ENCODE measurements around the gene SKI. TPM values are rescaled to one million over a fixed set of nuclear protein-coding genes. Genes with fewer than 3 reads are reported as not detected.

Gene SKI
- total and polyA plus RNA-seq, 2 of the 8 experiments (the other 6 are each of a cell fraction or from before 2014, with no cell fraction given), result 8.3 to 87.6 TPM

DNA sequence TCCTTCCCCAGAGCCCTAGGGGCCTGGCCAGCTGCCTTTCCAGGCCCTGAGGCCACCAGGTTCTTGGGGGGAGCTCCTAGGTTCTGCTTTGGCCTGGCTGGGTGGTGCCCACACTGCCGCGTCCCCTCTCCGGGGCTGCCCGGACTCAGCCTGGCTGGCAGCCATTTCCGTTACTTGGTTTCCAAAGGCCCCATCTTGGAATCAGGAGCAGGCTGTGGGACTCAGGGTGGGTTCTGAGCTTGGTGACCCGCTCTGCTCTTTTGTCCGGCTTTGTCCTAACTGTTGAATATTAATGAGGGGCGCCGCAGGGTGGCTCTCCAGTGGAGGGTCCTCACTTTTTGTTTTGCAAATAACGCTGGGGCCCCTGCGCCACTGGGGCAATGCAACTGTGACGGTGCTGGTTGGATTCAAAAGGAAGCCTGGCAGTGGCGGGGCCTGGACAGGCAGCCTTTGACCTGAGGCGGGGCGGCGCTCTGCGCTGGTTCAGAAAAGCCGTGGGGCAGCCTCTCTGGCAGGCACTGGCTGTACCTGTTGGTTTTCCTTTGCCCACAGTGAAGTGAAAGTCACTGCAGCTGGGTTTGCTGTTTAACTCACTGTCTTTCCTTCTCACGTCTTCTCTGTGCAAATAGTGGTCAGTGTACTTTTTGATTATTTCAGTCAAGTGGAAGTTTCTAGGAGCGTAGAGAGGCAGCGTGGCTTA, 20.2 kb downstream of the SKI start (continued):
- TF ChIP-seq HDAC6 (IDR thresholded peaks at IDR 0.05; ENCODE audit: low read depth, low read length), result no peak
- no peak for TF ChIP-seq SIRT6 (IDR thresholded peaks at IDR 0.05; ENCODE audit: low read length)

All from H1 (cell line).